HFFc6 (cell line): ENCODE measurements around the gene AMOTL1. TPM values are rescaled to one million over a fixed set of nuclear protein-coding genes. Genes with fewer than 3 reads are reported as not detected.

Experiments used
- DNase-seq: peaks from one replicate; pipeline ENCODE4 v3.0.0-alpha.2; 2018
- H3K27ac Mint-ChIP-seq: 2 replicates; pipeline ENCODE4 v1.8.0; 2020; ENCODE audit warnings: mild to moderate bottlenecking, mixed read lengths
- H3K27me3 Mint-ChIP-seq: 2 replicates; pipeline ENCODE4 v1.8.0; 2021; ENCODE audit warnings: mild to moderate bottlenecking, moderate library complexity, mixed read lengths; ENCODE audit not compliant: insufficient read depth
- H3K36me3 Mint-ChIP-seq: 2 replicates; pipeline ENCODE4 v1.8.0; 2021; ENCODE audit warnings: low read depth, mixed read lengths
- H3K4me1 Mint-ChIP-seq: 2 replicates; pipeline ENCODE4 v1.8.0; 2020; ENCODE audit warnings: low read depth, mixed read lengths
- H3K4me3 Mint-ChIP-seq: 2 replicates; pipeline ENCODE4 v1.8.0; 2020; ENCODE audit warnings: mild to moderate bottlenecking, moderate library complexity, mixed read lengths
- H3K9me3 Mint-ChIP-seq: 2 replicates; pipeline ENCODE4 v1.8.0; 2020; ENCODE audit warnings: mild to moderate bottlenecking, mixed read lengths
- total RNA-seq, 6 experiments: library from RNA; stranded (reverse); fragmentation: NEBNext Ultra II Directional; extraction: Animal tissue kit (Norgen Biotek cat#: 25700); gene quantifications; 2 replicates in 1 of 6; 3 replicates in 5 of 6; pipeline ENCODE4 v1.2.3, GENCODE V29; 2021
- TF ChIP-seq, protein P1 (sequence below): fragments of 200-600 bp; sonication (generic); IDR thresholded peaks from 2 replicates; pipeline ENCODE4 v1.5.0; 2021; ENCODE audit warnings: antibody characterized with exemption, mild to moderate bottlenecking

The AMOTL1 gene
- total RNA-seq, 6 experiments from 2014 or later, result 43.1 to 65.9 (median 48.4) TPM

- DNase-seq, result no peak
- Mint-ChIP-seq H3K27me3 (no peaks in the 10 kb centered on the region), H3K27ac (no peak overlapping the region), H3K4me1 (peaks cover 25% of the 10 kb centered on the region), H3K4me3 (no peak overlapping the region), H3K9me3 (no peaks in the 10 kb centered on the region), H3K36me3 (peaks cover 60% of the 10 kb centered on the region)
- TF ChIP-seq, protein P1, sequence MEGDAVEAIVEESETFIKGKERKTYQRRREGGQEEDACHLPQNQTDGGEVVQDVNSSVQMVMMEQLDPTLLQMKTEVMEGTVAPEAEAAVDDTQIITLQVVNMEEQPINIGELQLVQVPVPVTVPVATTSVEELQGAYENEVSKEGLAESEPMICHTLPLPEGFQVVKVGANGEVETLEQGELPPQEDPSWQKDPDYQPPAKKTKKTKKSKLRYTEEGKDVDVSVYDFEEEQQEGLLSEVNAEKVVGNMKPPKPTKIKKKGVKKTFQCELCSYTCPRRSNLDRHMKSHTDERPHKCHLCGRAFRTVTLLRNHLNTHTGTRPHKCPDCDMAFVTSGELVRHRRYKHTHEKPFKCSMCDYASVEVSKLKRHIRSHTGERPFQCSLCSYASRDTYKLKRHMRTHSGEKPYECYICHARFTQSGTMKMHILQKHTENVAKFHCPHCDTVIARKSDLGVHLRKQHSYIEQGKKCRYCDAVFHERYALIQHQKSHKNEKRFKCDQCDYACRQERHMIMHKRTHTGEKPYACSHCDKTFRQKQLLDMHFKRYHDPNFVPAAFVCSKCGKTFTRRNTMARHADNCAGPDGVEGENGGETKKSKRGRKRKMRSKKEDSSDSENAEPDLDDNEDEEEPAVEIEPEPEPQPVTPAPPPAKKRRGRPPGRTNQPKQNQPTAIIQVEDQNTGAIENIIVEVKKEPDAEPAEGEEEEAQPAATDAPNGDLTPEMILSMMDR, result no peak
Observed at GRCh38 chr11:94823102-94823732, 55.1 kb downstream of the AMOTL1 start.

DNA sequence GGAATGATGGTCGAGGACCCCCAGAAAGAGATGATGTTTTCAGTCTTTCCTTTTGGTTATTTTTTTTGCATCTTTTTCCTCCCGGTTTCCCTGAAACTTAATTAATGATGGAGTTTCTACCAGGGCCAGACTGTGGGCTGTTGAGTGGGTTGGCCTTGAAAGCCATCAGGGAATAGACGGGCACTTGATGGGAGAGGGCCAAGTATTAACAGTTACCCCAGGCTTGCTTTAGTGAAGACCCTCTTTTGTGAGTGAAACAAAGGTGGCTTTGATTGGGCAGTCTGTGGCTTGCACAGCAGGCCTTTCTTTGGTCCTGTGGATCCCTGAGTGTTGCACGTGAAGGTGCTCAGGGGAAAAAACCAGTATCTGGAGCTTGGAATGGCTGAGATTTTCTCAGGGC, 56.9 kb downstream of the AMOTL1 start:
- Mint-ChIP-seq H3K9me3 (no peaks in the 10 kb centered on the region), H3K27me3 (no peaks in the 10 kb centered on the region), H3K36me3 (peaks cover 64% of the 10 kb centered on the region), H3K4me3 (no peak overlapping the region), H3K27ac (peak overlapping the region; percentile 67), H3K4me1 (peaks cover 30% of the 10 kb centered on the region)
- TF ChIP-seq, protein P1, result no peak
- DNase-seq, result no peak

DNA sequence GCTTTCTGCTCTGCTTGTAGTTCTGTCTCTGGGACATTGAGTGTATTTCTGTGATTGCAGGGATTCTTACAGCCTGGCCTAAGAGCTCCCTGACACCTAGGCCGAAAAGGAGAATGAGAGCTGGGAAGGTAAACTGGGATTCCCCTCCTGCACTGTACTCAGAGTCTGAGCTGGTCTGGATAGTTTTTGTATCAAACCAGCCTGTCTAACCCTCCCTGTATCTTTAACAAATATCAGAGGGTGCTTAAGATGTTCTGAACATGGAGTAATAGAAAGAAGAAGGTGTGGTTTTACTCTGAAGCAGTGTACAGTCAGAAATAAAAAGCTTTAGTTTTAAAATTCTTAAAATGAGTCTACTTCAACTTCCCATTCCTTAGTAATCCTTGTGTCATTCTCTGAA, 57.3 kb downstream of the AMOTL1 start:
- Mint-ChIP-seq H3K27me3 (no peaks in the 10 kb centered on the region), H3K36me3 (peaks cover 65% of the 10 kb centered on the region), H3K27ac (peak overlapping the region; percentile 67), H3K4me1 (peaks cover 34% of the 10 kb centered on the region), H3K4me3 (no peak overlapping the region), H3K9me3 (no peaks in the 10 kb centered on the region)
- DNase-seq, result no peak
- TF ChIP-seq, protein P1, result no peak

- TF ChIP-seq, protein P1, result no peak
- peak overlapping the region; percentile 39; the same call in 1 of the 2 replicates for H3K27ac Mint-ChIP-seq
- peaks cover 63% of the 10 kb centered on the region for H3K36me3 Mint-ChIP-seq
- H3K27me3 Mint-ChIP-seq, result no peaks in the 10 kb centered on the region
- DNase-seq, result no peak
- no peaks in the 10 kb centered on the region for H3K9me3 Mint-ChIP-seq
- H3K4me1 Mint-ChIP-seq, result peaks cover 43% of the 10 kb centered on the region
- H3K4me3 Mint-ChIP-seq, result no peak overlapping the region
Observed at GRCh38 chr11:94826415-94826814, 58.3 kb downstream of the AMOTL1 start.

DNA sequence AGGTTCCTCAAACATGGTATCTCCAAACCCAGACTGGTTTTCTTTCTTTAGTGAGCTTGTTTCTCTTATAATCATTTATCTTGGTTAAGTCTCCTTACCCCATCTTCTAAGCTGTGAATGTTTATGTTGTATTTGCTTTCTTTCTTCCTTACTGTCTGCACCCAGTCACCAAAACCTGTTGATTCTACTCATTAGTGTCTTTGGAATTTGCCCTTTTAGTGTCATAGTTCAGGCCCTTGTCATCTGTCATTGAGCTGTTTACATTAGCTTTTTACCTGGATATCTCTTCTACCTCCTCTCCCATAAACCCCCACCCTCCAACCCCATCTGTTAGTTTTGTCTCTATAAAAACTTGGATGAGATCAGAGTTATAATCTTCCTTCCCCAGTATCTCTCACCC, 59.9 kb downstream of the AMOTL1 start:
- Mint-ChIP-seq H3K4me3 (no peak overlapping the region), H3K27ac (no peak overlapping the region; the same call in 1 of the 2 replicates), H3K27me3 (no peaks in the 10 kb centered on the region), H3K36me3 (peaks cover 57% of the 10 kb centered on the region), H3K4me1 (peaks cover 54% of the 10 kb centered on the region), H3K9me3 (no peaks in the 10 kb centered on the region)
- no peak for DNase-seq
- TF ChIP-seq, protein P1, result no peak
